ENCODE results near the gene PRKCA.

PRKCA gene

GRCh38 chr17:66779237-66779606 is 476.8 kb downstream of the PRKCA start:
- Histone ChIP-seq H3K79me2 (ENCODE audit: control insufficient read depth, low read length) (no peaks in the 10 kb centered on the region), H3K4me2 (ENCODE audit: low read length) (0 out of 2 replicates have a peak overlapping the region, but pooled peaks have one; percentile 2), H3K27me3 (ENCODE audit: control insufficient read depth, low read length) (no peaks in the 10 kb centered on the region), H3K9me2 (replicated peaks; ENCODE audit: control insufficient read depth, low read length) (no peaks in the 10 kb centered on the region), H4K20me1 (ENCODE audit: control insufficient read depth, insufficient read depth, low read depth, low read length) (no peaks in the 10 kb centered on the region), H3K4me3 (ENCODE audit: low read length) (no peak overlapping the region), H3K36me3 (ENCODE audit: control insufficient read depth, low read length) (peaks cover 6% of the 10 kb centered on the region; the same call in 1 of the 2 replicates), H3F3A (ENCODE audit: control insufficient read depth, insufficient read depth) (peaks cover 14% of the 10 kb centered on the region), H3K27ac (ENCODE audit: low read depth, low read length) (0 out of 2 replicates have a peak overlapping the region, but pooled peaks have one; percentile 15), H3K9me3 (ENCODE audit: control insufficient read depth, insufficient read depth, low read length) (no peaks in the 10 kb centered on the region), H3K4me1 (ENCODE audit: control insufficient read depth, low read length) (peaks cover 82% of the 10 kb centered on the region)
- TF ChIP-seq CTCF (IDR thresholded peaks at IDR 0.05; ENCODE audit: low read depth, low read length, poor library complexity, severe bottlenecking) (no peak), EZH2phosphoT487 (IDR thresholded peaks at IDR 0.05; ENCODE audit: borderline replicate concordance, low read length) (no peak)

GRCh38 chr17:66781135-66781534 is 478.7 kb downstream of the PRKCA start:
- no peaks in the 10 kb centered on the region for H3K36me3 ChIP-seq (ENCODE audit: control insufficient read depth, low read length)
- H3K4me2 ChIP-seq (ENCODE audit: low read length) = peak overlapping the region; percentile 41
- H3K4me3 ChIP-seq (ENCODE audit: low read length) = peak overlapping the region; percentile 41
- H3K27me3 ChIP-seq (ENCODE audit: control insufficient read depth, low read length) = no peaks in the 10 kb centered on the region
- H3K79me2 ChIP-seq (ENCODE audit: control insufficient read depth, low read length) = no peaks in the 10 kb centered on the region
- H3K9me2 ChIP-seq (replicated peaks; ENCODE audit: control insufficient read depth, low read length) = no peaks in the 10 kb centered on the region
- peaks cover 4% of the 10 kb centered on the region; the same call in 1 of the 2 replicates for H3F3A ChIP-seq (ENCODE audit: control insufficient read depth, insufficient read depth)
- no peaks in the 10 kb centered on the region for H3K9me3 ChIP-seq (ENCODE audit: control insufficient read depth, insufficient read depth, low read length)
- H4K20me1 ChIP-seq (ENCODE audit: control insufficient read depth, insufficient read depth, low read depth, low read length) = no peaks in the 10 kb centered on the region
- peaks cover 82% of the 10 kb centered on the region for H3K4me1 ChIP-seq (ENCODE audit: control insufficient read depth, low read length)
- TF ChIP-seq CTCF (IDR thresholded peaks at IDR 0.05; ENCODE audit: low read depth, low read length, poor library complexity, severe bottlenecking) (peak; percentile 30), EZH2phosphoT487 (IDR thresholded peaks at IDR 0.05; ENCODE audit: borderline replicate concordance, low read length) (no peak)
- 0 out of 2 replicates have a peak overlapping the region, but pooled peaks have one; percentile 43 for H3K27ac ChIP-seq (ENCODE audit: low read depth, low read length)

GRCh38 chr17:66782851-66783250 is 480.4 kb downstream of the PRKCA start:
- peaks cover 82% of the 10 kb centered on the region for H3K4me1 ChIP-seq (ENCODE audit: control insufficient read depth, low read length)
- peaks cover 4% of the 10 kb centered on the region; the same call in 1 of the 2 replicates for H3F3A ChIP-seq (ENCODE audit: control insufficient read depth, insufficient read depth)
- H3K27me3 ChIP-seq (ENCODE audit: control insufficient read depth, low read length) = no peaks in the 10 kb centered on the region
- H4K20me1 ChIP-seq (ENCODE audit: control insufficient read depth, insufficient read depth, low read depth, low read length) = no peaks in the 10 kb centered on the region
- H3K9me2 ChIP-seq (replicated peaks; ENCODE audit: control insufficient read depth, low read length) = no peaks in the 10 kb centered on the region
- no peak overlapping the region for H3K27ac ChIP-seq (ENCODE audit: low read depth, low read length)
- H3K9me3 ChIP-seq (ENCODE audit: control insufficient read depth, insufficient read depth, low read length) = no peaks in the 10 kb centered on the region
- H3K4me2 ChIP-seq (ENCODE audit: low read length) = no peak overlapping the region
- no peak overlapping the region for H3K4me3 ChIP-seq (ENCODE audit: low read length)
- TF ChIP-seq CTCF (IDR thresholded peaks at IDR 0.05; ENCODE audit: low read depth, low read length, poor library complexity, severe bottlenecking) (no peak), EZH2phosphoT487 (IDR thresholded peaks at IDR 0.05; ENCODE audit: borderline replicate concordance, low read length) (no peak)
- H3K79me2 ChIP-seq (ENCODE audit: control insufficient read depth, low read length) = no peaks in the 10 kb centered on the region
- H3K36me3 ChIP-seq (ENCODE audit: control insufficient read depth, low read length) = peaks cover 4% of the 10 kb centered on the region

All from DOHH2 (cell line).